Hepatocyte (in vitro differentiated cells): ENCODE measurements around the gene CTNND2. TPM values are rescaled to one million over a fixed set of nuclear protein-coding genes. Genes with fewer than 3 reads are reported as not detected.
A peak's percentile ranks its signal among the peaks of the same experiment; 100 is the strongest.

Source experiments
- DNase-seq: peaks from one replicate; pipeline ENCODE4 v3.0.0-alpha.2; 2016; ENCODE audit warnings: low spot score
- H2AFZ ChIP-seq: fragments of 200-600 bp; sonication (generic); 2 replicates; pipeline ENCODE4 v1.6.0; 2016; ENCODE audit warnings: antibody characterized with exemption, mild to moderate bottlenecking
- H3K27ac ChIP-seq: fragments of 200-600 bp; sonication (generic); 2 replicates; pipeline ENCODE4 v1.5.1; 2016; ENCODE audit warnings: mild to moderate bottlenecking
- H3K27me3 ChIP-seq: fragments of 200-600 bp; sonication (generic); 2 replicates; pipeline ENCODE4 v1.6.1; 2016
- H3K36me3 ChIP-seq: fragments of 200-600 bp; sonication (generic); replicated peaks from 2 replicates; pipeline ENCODE4 v1.5.1; 2016; ENCODE audit warnings: low read depth; ENCODE audit not compliant: insufficient read depth
- H3K4me1 ChIP-seq: fragments of 200-600 bp; sonication (generic); 2 replicates; pipeline ENCODE4 v1.5.1; 2016; ENCODE audit warnings: mild to moderate bottlenecking, moderate library complexity; ENCODE audit not compliant: insufficient read depth
- H3K4me2 ChIP-seq: fragments of 200-600 bp; sonication (generic); 2 replicates; pipeline ENCODE4 v1.6.0; 2016
- H3K4me3 ChIP-seq: fragments of 200-600 bp; sonication (generic); 2 replicates; pipeline ENCODE4 v1.5.1; 2016; ENCODE audit warnings: mild to moderate bottlenecking
- H3K79me2 ChIP-seq: fragments of 200-600 bp; sonication (generic); 2 replicates; pipeline ENCODE4 v1.6.0; 2017; ENCODE audit warnings: mild to moderate bottlenecking
- H3K9me2 ChIP-seq: fragments of 200-600 bp; sonication (generic); replicated peaks from 2 replicates; pipeline ENCODE4 v1.6.0; 2017; ENCODE audit warnings: mild to moderate bottlenecking; ENCODE audit not compliant: insufficient read depth
- H3K9me3 ChIP-seq: fragments of 200-600 bp; sonication (generic); 2 replicates; pipeline ENCODE4 v1.5.1; 2016; ENCODE audit warnings: low read depth, mild to moderate bottlenecking
- H4K20me1 ChIP-seq: fragments of 200-600 bp; sonication (generic); 2 replicates; pipeline ENCODE4 v1.6.0; 2016; ENCODE audit warnings: mild to moderate bottlenecking; ENCODE audit not compliant: insufficient read depth, poor library complexity, severe bottlenecking
- CTCF ChIP-seq: fragments of 200-600 bp; sonication (generic); IDR thresholded peaks from 2 replicates; pipeline ENCODE4 v1.5.1; 2016; ENCODE audit warnings: antibody characterized with exemption, mild to moderate bottlenecking; ENCODE audit not compliant: poor library complexity
- EZH2 ChIP-seq: fragments of 200-600 bp; sonication (generic); IDR thresholded peaks from 2 replicates; pipeline ENCODE4 v1.6.1; 2016; ENCODE audit warnings: antibody characterized with exemption, mild to moderate bottlenecking, borderline replicate concordance
- EZH2phosphoT487 ChIP-seq: fragments of 200-600 bp; sonication (generic); IDR thresholded peaks from one replicate; pipeline ENCODE4 v1.6.1; 2018; ENCODE audit warnings: antibody characterized with exemption, mild to moderate bottlenecking, low read depth, moderate library complexity; ENCODE audit not compliant: unreplicated experiment, severe bottlenecking
- WGBS: methylation state at CpG from one replicate; pipeline ENCODE4 v1.1.6; 2016; ENCODE audit warnings: low lambda C conversion rate; ENCODE audit errors: missing lambda C conversion rate; 5-methylcytosine and 5-hydroxymethylcytosine counted together
- polyA plus RNA-seq: library from polyadenylated mRNA; unstranded; fragments of >200 nt; fragmentation: Nextera tagmentation; extraction: Ambion mirVana; gene quantifications from 2 replicates; pipeline ENCODE4 v1.2.1, GENCODE V29; 2016
- total RNA-seq: library from RNA; depleted of rRNA; stranded (reverse); fragments of >200 nt; gene quantifications from 2 replicates; pipeline ENCODE4 v1.2.3, GENCODE V29; 2014

CTNND2 gene
- total and polyA plus RNA-seq, 2 experiments from 2014 or later, result 27.5 to 30.3 TPM

- H3K4me1 ChIP-seq, result peaks cover 4% of the 10 kb centered on the region
- peaks cover 24% of the 10 kb centered on the region for H3K79me2 ChIP-seq
- no peaks in the 10 kb centered on the region for H3K9me3 ChIP-seq
- H2AFZ ChIP-seq, result peak overlapping the region; percentile 87
- H3K4me3 ChIP-seq, result peak overlapping the region; percentile 94
- peak overlapping the region; percentile 92 for H3K4me2 ChIP-seq
- H3K27ac ChIP-seq, result peak overlapping the region; percentile 42
- H4K20me1 ChIP-seq, result no peaks in the 10 kb centered on the region
- no peaks in the 10 kb centered on the region for H3K36me3 ChIP-seq
- peaks cover 42% of the 10 kb centered on the region for H3K27me3 ChIP-seq
- TF ChIP-seq CTCF (peak; percentile 11), EZH2 (no peak)
- DNase-seq, result peak; percentile 86
- H3K9me2 ChIP-seq, result no peaks in the 10 kb centered on the region
- under 1% methylated on average over 76 of the region's 97 CpGs for WGBS
Measured at GRCh38 chr5:11903614-11904264, 507 bp downstream of the CTNND2 start.

GRCh38 chr5:11903121-11903613 is 1.1 kb downstream of the CTNND2 start:
- H3K27me3 ChIP-seq, result peaks cover 38% of the 10 kb centered on the region
- H3K79me2 ChIP-seq, result peaks cover 24% of the 10 kb centered on the region
- peak overlapping the region; percentile 87 for H2AFZ ChIP-seq
- TF ChIP-seq EZH2 (no peak), EZH2phosphoT487 (no peak), CTCF (no peak)
- H3K4me2 ChIP-seq, result peak overlapping the region; percentile 92
- no peaks in the 10 kb centered on the region for H3K36me3 ChIP-seq
- no peaks in the 10 kb centered on the region for H4K20me1 ChIP-seq
- under 1% methylated on average over 23 of the region's 23 CpGs for WGBS
- peak; percentile 34 for DNase-seq
- peaks cover 4% of the 10 kb centered on the region for H3K4me1 ChIP-seq
- H3K9me3 ChIP-seq, result no peaks in the 10 kb centered on the region
- peak overlapping the region; percentile 94 for H3K4me3 ChIP-seq
- peak overlapping the region; percentile 42 for H3K27ac ChIP-seq
- no peaks in the 10 kb centered on the region for H3K9me2 ChIP-seq

GRCh38 chr5:11902201-11902619 is 2.0 kb downstream of the CTNND2 start:
- Histone ChIP-seq H3K9me3 (no peaks in the 10 kb centered on the region), H3K36me3 (no peaks in the 10 kb centered on the region), H3K27ac (no peak overlapping the region), H3K4me2 (peak overlapping the region; percentile 92), H3K9me2 (no peaks in the 10 kb centered on the region), H3K4me1 (peaks cover 4% of the 10 kb centered on the region), H3K79me2 (peaks cover 24% of the 10 kb centered on the region), H2AFZ (no peak overlapping the region), H3K4me3 (no peak overlapping the region), H4K20me1 (no peaks in the 10 kb centered on the region), H3K27me3 (peaks cover 30% of the 10 kb centered on the region)
- no peak for DNase-seq
- no peak for TF ChIP-seq EZH2phosphoT487
- TF ChIP-seq EZH2, result no peak
- no peak for TF ChIP-seq CTCF
- 63% methylated on average over 8 of the region's 8 CpGs for WGBS
